ENCODE data around the gene SUZ12.
A peak's percentile ranks its signal among the peaks of the same experiment; 100 is the strongest.

SUZ12 gene

GRCh38 chr17:31918701-31919128 is 18.1 kb upstream of the SUZ12 start:
- no peak overlapping the region for H2BK120ac ChIP-seq (ENCODE audit: low read depth, low read length)
- no peak overlapping the region for H4K8ac ChIP-seq (ENCODE audit: low read depth, low read length)
- H3K4me1 ChIP-seq (ENCODE audit: control insufficient read depth in 2 of 2, insufficient read depth in 1 of 2, low read depth in 1 of 2, low read length in 2 of 2): no peaks in the 10 kb centered on the region
- no peak overlapping the region for H2AK5ac ChIP-seq (ENCODE audit: low read depth, low read length)
- 100% methylated on average over 1 of the region's 4 CpGs; no CpG with 5 or more reads in 1 of the 2 donors for WGBS, 2 donors (ENCODE audit: extremely low coverage in 2 of 2, insufficient read length in 2 of 2, insufficient replicate concordance in 1 of 2)
- H2BK5ac ChIP-seq (ENCODE audit: low read length): no peak overlapping the region
- no peak overlapping the region for H3K9ac ChIP-seq (ENCODE audit: low read depth, low read length, poor library complexity)
- H3K4ac ChIP-seq (ENCODE audit: low read length): no peak overlapping the region
- no peak overlapping the region for H3K18ac ChIP-seq (ENCODE audit: low read length)
- H3K27me3 ChIP-seq (ENCODE audit: control insufficient read depth in 3 of 3, insufficient read depth in 3 of 3, low read depth in 1 of 3, low read length in 3 of 3): no peaks in the 10 kb centered on the region
- no peaks in the 10 kb centered on the region for H3K36me3 ChIP-seq (replicated peaks in 1 of 2; ENCODE audit: control insufficient read depth in 2 of 2, insufficient read depth in 2 of 2, low read length in 2 of 2)
- DNase-seq (ENCODE audit: low spot score): no peak
- H2BK15ac ChIP-seq (ENCODE audit: low read length): no peak overlapping the region
- no peak overlapping the region for H3K4me2 ChIP-seq (ENCODE audit: insufficient read depth, low read length, poor library complexity, severe bottlenecking)
- H2BK12ac ChIP-seq (ENCODE audit: low read length): no peak overlapping the region
- no peak overlapping the region for H3K14ac ChIP-seq (ENCODE audit: low read length)
- H3K23ac ChIP-seq (ENCODE audit: low read depth, low read length, poor library complexity): no peak overlapping the region
- peak overlapping the region; percentile 36 for H3K27ac ChIP-seq (replicated peaks; ENCODE audit: low read length)
- no peak overlapping the region for H2AFZ ChIP-seq (ENCODE audit: low read length)
- no peak overlapping the region for H3K4me3 ChIP-seq (ENCODE audit: low read length in 2 of 2)
- no peak overlapping the region for H4K91ac ChIP-seq (ENCODE audit: low read depth, low read length, poor library complexity)
- no peaks in the 10 kb centered on the region for H3K9me3 ChIP-seq (replicated peaks in 1 of 2; ENCODE audit: control insufficient read depth in 2 of 2, insufficient read depth in 1 of 2, low read depth in 1 of 2, low read length in 2 of 2)
- H3K79me1 ChIP-seq (ENCODE audit: low read depth, low read length): no peaks in the 10 kb centered on the region

- Histone ChIP-seq H3K18ac (ENCODE audit: low read length) (no peak overlapping the region), H2BK12ac (ENCODE audit: low read length) (no peak overlapping the region), H3K36me3 (replicated peaks in 1 of 2; ENCODE audit: control insufficient read depth in 2 of 2, insufficient read depth in 2 of 2, low read length in 2 of 2) (no peaks in the 10 kb centered on the region), H2BK120ac (ENCODE audit: low read depth, low read length) (no peak overlapping the region), H3K4me2 (ENCODE audit: insufficient read depth, low read length, poor library complexity, severe bottlenecking) (no peak overlapping the region), H3K79me1 (ENCODE audit: low read depth, low read length) (no peaks in the 10 kb centered on the region), H3K4ac (ENCODE audit: low read length) (no peak overlapping the region), H3K27me3 (ENCODE audit: control insufficient read depth in 3 of 3, insufficient read depth in 3 of 3, low read depth in 1 of 3, low read length in 3 of 3) (no peaks in the 10 kb centered on the region), H3K9me3 (replicated peaks in 1 of 2; ENCODE audit: control insufficient read depth in 2 of 2, insufficient read depth in 1 of 2, low read depth in 1 of 2, low read length in 2 of 2) (no peaks in the 10 kb centered on the region), H2AFZ (ENCODE audit: low read length) (no peak overlapping the region), H3K4me1 (ENCODE audit: control insufficient read depth in 2 of 2, insufficient read depth in 1 of 2, low read depth in 1 of 2, low read length in 2 of 2) (no peaks in the 10 kb centered on the region), H3K14ac (ENCODE audit: low read length) (no peak overlapping the region), H3K4me3 (ENCODE audit: low read length in 2 of 2) (no peak overlapping the region), H2AK5ac (ENCODE audit: low read depth, low read length) (no peak overlapping the region), H4K91ac (ENCODE audit: low read depth, low read length, poor library complexity) (no peak overlapping the region), H2BK5ac (ENCODE audit: low read length) (no peak overlapping the region), H3K27ac (replicated peaks; ENCODE audit: low read length) (no peak overlapping the region), H2BK15ac (ENCODE audit: low read length) (no peak overlapping the region), H3K9ac (ENCODE audit: low read depth, low read length, poor library complexity) (no peak overlapping the region), H3K23ac (ENCODE audit: low read depth, low read length, poor library complexity) (no peak overlapping the region), H4K8ac (ENCODE audit: low read depth, low read length) (no peak overlapping the region)
- no peak for DNase-seq (ENCODE audit: low spot score)
- 100% methylated on average over 2 of the region's 10 CpGs for WGBS, 2 donors (ENCODE audit: extremely low coverage in 2 of 2, insufficient read length in 2 of 2, insufficient replicate concordance in 1 of 2)
Observed at GRCh38 chr17:31919802-31920525, 16.8 kb upstream of the SUZ12 start.

GRCh38 chr17:31926100-31926729 is 10.6 kb upstream of the SUZ12 start:
- WGBS, 2 donors (ENCODE audit: extremely low coverage in 2 of 2, insufficient read length in 2 of 2, insufficient replicate concordance in 1 of 2): no CpG with 5 or more reads among the region's 5 CpGs
- Histone ChIP-seq H2BK12ac (ENCODE audit: low read length) (no peak overlapping the region), H3K4me2 (ENCODE audit: insufficient read depth, low read length, poor library complexity, severe bottlenecking) (no peak overlapping the region), H4K91ac (ENCODE audit: low read depth, low read length, poor library complexity) (no peak overlapping the region), H3K23ac (ENCODE audit: low read depth, low read length, poor library complexity) (no peak overlapping the region), H3K9me3 (replicated peaks in 1 of 2; ENCODE audit: control insufficient read depth in 2 of 2, insufficient read depth in 1 of 2, low read depth in 1 of 2, low read length in 2 of 2) (no peaks in the 10 kb centered on the region), H3K27ac (replicated peaks; ENCODE audit: low read length) (no peak overlapping the region), H2AFZ (ENCODE audit: low read length) (no peak overlapping the region), H3K27me3 (ENCODE audit: control insufficient read depth in 3 of 3, insufficient read depth in 3 of 3, low read depth in 1 of 3, low read length in 3 of 3) (no peaks in the 10 kb centered on the region), H3K14ac (ENCODE audit: low read length) (no peak overlapping the region), H4K8ac (ENCODE audit: low read depth, low read length) (no peak overlapping the region), H3K4ac (ENCODE audit: low read length) (no peak overlapping the region), H3K79me1 (ENCODE audit: low read depth, low read length) (no peaks in the 10 kb centered on the region), H3K4me3 (ENCODE audit: low read length in 2 of 2) (no peak overlapping the region), H3K9ac (ENCODE audit: low read depth, low read length, poor library complexity) (no peak overlapping the region), H2AK5ac (ENCODE audit: low read depth, low read length) (no peak overlapping the region), H3K18ac (ENCODE audit: low read length) (no peak overlapping the region), H2BK5ac (ENCODE audit: low read length) (no peak overlapping the region), H2BK120ac (ENCODE audit: low read depth, low read length) (no peak overlapping the region), H2BK15ac (ENCODE audit: low read length) (no peak overlapping the region), H3K4me1 (ENCODE audit: control insufficient read depth in 2 of 2, insufficient read depth in 1 of 2, low read depth in 1 of 2, low read length in 2 of 2) (no peaks in the 10 kb centered on the region), H3K36me3 (replicated peaks in 1 of 2; ENCODE audit: control insufficient read depth in 2 of 2, insufficient read depth in 2 of 2, low read length in 2 of 2) (no peaks in the 10 kb centered on the region)
- no peak for DNase-seq (ENCODE audit: low spot score)

- no peak for DNase-seq (ENCODE audit: low spot score)
- Histone ChIP-seq H2BK12ac (ENCODE audit: low read length) (no peak overlapping the region), H3K27me3 (ENCODE audit: control insufficient read depth in 3 of 3, insufficient read depth in 3 of 3, low read depth in 1 of 3, low read length in 3 of 3) (no peaks in the 10 kb centered on the region), H3K27ac (replicated peaks; ENCODE audit: low read length) (no peak overlapping the region), H2BK15ac (ENCODE audit: low read length) (no peak overlapping the region), H3K4me1 (ENCODE audit: control insufficient read depth in 2 of 2, insufficient read depth in 1 of 2, low read depth in 1 of 2, low read length in 2 of 2) (no peaks in the 10 kb centered on the region), H2AK5ac (ENCODE audit: low read depth, low read length) (no peak overlapping the region), H3K4me3 (ENCODE audit: low read length in 2 of 2) (no peak overlapping the region), H3K9ac (ENCODE audit: low read depth, low read length, poor library complexity) (no peak overlapping the region), H3K18ac (ENCODE audit: low read length) (no peak overlapping the region), H3K4me2 (ENCODE audit: insufficient read depth, low read length, poor library complexity, severe bottlenecking) (no peak overlapping the region), H3K4ac (ENCODE audit: low read length) (no peak overlapping the region), H2BK5ac (ENCODE audit: low read length) (no peak overlapping the region), H3K79me1 (ENCODE audit: low read depth, low read length) (no peaks in the 10 kb centered on the region), H4K8ac (ENCODE audit: low read depth, low read length) (no peak overlapping the region), H3K9me3 (replicated peaks in 1 of 2; ENCODE audit: control insufficient read depth in 2 of 2, insufficient read depth in 1 of 2, low read depth in 1 of 2, low read length in 2 of 2) (no peaks in the 10 kb centered on the region), H3K36me3 (replicated peaks in 1 of 2; ENCODE audit: control insufficient read depth in 2 of 2, insufficient read depth in 2 of 2, low read length in 2 of 2) (no peaks in the 10 kb centered on the region), H2BK120ac (ENCODE audit: low read depth, low read length) (no peak overlapping the region), H3K23ac (ENCODE audit: low read depth, low read length, poor library complexity) (no peak overlapping the region), H4K91ac (ENCODE audit: low read depth, low read length, poor library complexity) (no peak overlapping the region), H3K14ac (ENCODE audit: low read length) (no peak overlapping the region), H2AFZ (ENCODE audit: low read length) (peak overlapping the region; percentile 60)
- no CpG with 5 or more reads among the region's 1 CpG for WGBS, 2 donors (ENCODE audit: extremely low coverage in 2 of 2, insufficient read length in 2 of 2, insufficient replicate concordance in 1 of 2)
Observed at GRCh38 chr17:31931756-31932155, 5.1 kb upstream of the SUZ12 start.
